Gastrocnemius medialis (tissue), 4 donors: Measurements from ENCODE around the gene FBXO48. TPM values are rescaled to one million over a fixed set of nuclear protein-coding genes. Genes with fewer than 3 reads are reported as not detected.

ENCODE experiments used
- ATAC-seq, 2 donors: fragments of 150-250 bp; one replicate each; pipeline ENCODE4 v1.9.1; 2016
- DNase-seq, 2 donors: peaks; one replicate each; pipeline ENCODE4 v3.0.0-alpha.2; 2019
- H3K27ac ChIP-seq, 4 donors: fragments of 200-600 bp; sonication (generic); 1 replicate in 1 of 4; 2 replicates in 3 of 4; pipeline ENCODE4 v1.5.1; 2016 to 2018; ENCODE audit warnings: mild to moderate bottlenecking in 2 of 4, moderate library complexity in 1 of 4
- H3K27me3 ChIP-seq, 3 donors: fragments of 200-600 bp; sonication (generic) in 2 of 3; 1 replicate in 1 of 3; 2 replicates in 2 of 3; pipeline versions ENCODE4 v1.5.1 to v1.6.0; 2016 to 2019; ENCODE audit warnings: mild to moderate bottlenecking in 1 of 3, moderate library complexity in 1 of 3
- H3K36me3 ChIP-seq, 2 donors: fragments of 200-600 bp; sonication (generic) in 1 of 2; one replicate each; pipeline ENCODE4 v1.5.1; 2017 to 2018
- H3K4me1 ChIP-seq, 2 donors: fragments of 200-600 bp; sonication (generic) in 1 of 2; one replicate each; pipeline ENCODE4 v1.5.1; 2016 to 2017; ENCODE audit warnings: mild to moderate bottlenecking in 2 of 2
- H3K4me3 ChIP-seq, 4 donors: fragments of 200-600 bp; sonication (generic) in 3 of 4; 1 replicate in 1 of 4; 2 replicates in 3 of 4; pipeline ENCODE4 v1.5.1; 2016 to 2019; ENCODE audit warnings: mild to moderate bottlenecking in 2 of 4
- H3K9me3 ChIP-seq, 3 donors: fragments of 200-600 bp; sonication (generic) in 2 of 3; 1 replicate in 1 of 3; 2 replicates in 2 of 3; pipeline ENCODE4 v1.5.1; 2016 to 2019
- CTCF ChIP-seq, 5 experiments: fragments of 450-650 bp in 3 of 5; fragments of 200-600 bp in 2 of 5; sonication (generic) in 2 of 5; IDR thresholded peaks in 4 of 5; conservative IDR thresholded peaks in 1 of 5; 1 replicate in 4 of 5; 2 replicates in 1 of 5; pipeline ENCODE4 v1.5.1; 2016 to 2019; ENCODE audit warnings: antibody characterized with exemption in 5 of 5, mild to moderate bottlenecking in 3 of 5, moderate library complexity in 3 of 5
- POLR2A ChIP-seq, 2 donors: fragments of 450-650 bp; IDR thresholded peaks; one replicate each; pipeline ENCODE4 v1.6.1; 2017; ENCODE audit warnings: antibody characterized with exemption in 2 of 2, mild to moderate bottlenecking in 2 of 2, moderate library complexity in 2 of 2
- in situ Hi-C, 4 donors: fragments of 200-750 bp; cut with MboI; loops; one replicate each; pipeline versions ENCODE4 v1.15.0 to v1.8.0; 2017; ENCODE audit warnings: low sequenced_read_pairs in 4 of 4
- intact Hi-C: fragments of 100-400 bp; cut with DNase I; formaldehyde crosslinking; loops from one replicate; pipeline ENCODE4 v1.15.1; 2023; ENCODE audit warnings: low total_unique reads
- total RNA-seq, 4 donors: library from RNA; depleted of rRNA; stranded (reverse); fragments of >200 nt; gene quantifications; one replicate each; pipeline versions ENCODE4 v1.1.0 to v1.2.3, GENCODE V29; 2016

Gene FBXO48
- total RNA-seq, 4 donors from 2014 or later: 1.1 to 1.9 (median 1.5) TPM

GRCh38 chr2:68475110-68475509 is 8.0 kb upstream of the FBXO48 start:
- Histone ChIP-seq H3K27ac (no peak overlapping the region), H3K4me3 (no peak overlapping the region), H3K9me3 (no peaks in the 10 kb centered on the region), H3K36me3 (no peaks in the 10 kb centered on the region), H3K27me3 (no peaks in the 10 kb centered on the region), H3K4me1 (peaks cover 0 to under 1% of the 10 kb centered on the region in 2 donors)
- no peak for TF ChIP-seq CTCF (IDR thresholded peaks at IDR 0.05 in 4 of 5, conservative IDR thresholded peaks at IDR 0.05 in 1 of 5)
- no peak for TF ChIP-seq POLR2A (IDR thresholded peaks at IDR 0.05)
- intact Hi-C loops: no loop called here
- in situ Hi-C loops: loop anchor here (10.0 to 25.0 kb wide), 3 partner anchors 237 to 450 kb away; no protein-coding TSS in a partner anchor
- ATAC-seq: no peak
- DNase-seq: no peak

GRCh38 chr2:68472796-68473414 is 5.8 kb upstream of the FBXO48 start:
- intact Hi-C loops (no loop called here), in situ Hi-C loops (loop anchor here in 1 of 4 donors (10.0 kb wide), 1 partner anchor 452 kb away; no protein-coding TSS in a partner anchor)
- H3K27me3 ChIP-seq: no peaks in the 10 kb centered on the region
- H3K4me1 ChIP-seq: peaks cover 9 to 13% of the 10 kb centered on the region in 2 donors
- H3K36me3 ChIP-seq: no peaks in the 10 kb centered on the region
- no peak overlapping the region for H3K27ac ChIP-seq
- H3K9me3 ChIP-seq: no peaks in the 10 kb centered on the region
- DNase-seq (no peak), ATAC-seq (no peak)
- TF ChIP-seq CTCF (IDR thresholded peaks at IDR 0.05 in 4 of 5, conservative IDR thresholded peaks at IDR 0.05 in 1 of 5) (no peak), POLR2A (IDR thresholded peaks at IDR 0.05) (no peak)
- H3K4me3 ChIP-seq: no peak overlapping the region

GRCh38 chr2:68471385-68471784 is 4.3 kb upstream of the FBXO48 start:
- Histone ChIP-seq H3K27me3 (no peaks in the 10 kb centered on the region), H3K9me3 (no peaks in the 10 kb centered on the region), H3K4me3 (no peak overlapping the region), H3K36me3 (no peaks in the 10 kb centered on the region), H3K4me1 (peaks cover 14 to 16% of the 10 kb centered on the region in 2 donors), H3K27ac (no peak overlapping the region)
- ATAC-seq (no peak), DNase-seq (no peak)
- in situ Hi-C loops: loop anchor here in 1 of 4 donors (10.0 kb wide), 1 partner anchor 453 kb away; no protein-coding TSS in a partner anchor
- intact Hi-C loops: no loop called here
- TF ChIP-seq CTCF (IDR thresholded peaks at IDR 0.05 in 4 of 5, conservative IDR thresholded peaks at IDR 0.05 in 1 of 5) (no peak), POLR2A (IDR thresholded peaks at IDR 0.05) (no peak)

GRCh38 chr2:68469935-68470334 is 2.8 kb upstream of the FBXO48 start:
- no peak for DNase-seq
- no peaks in the 10 kb centered on the region for H3K36me3 ChIP-seq
- no peaks in the 10 kb centered on the region for H3K9me3 ChIP-seq
- no peak overlapping the region for H3K4me3 ChIP-seq
- no peak for ATAC-seq
- peaks cover 20 to 21% of the 10 kb centered on the region in 2 donors for H3K4me1 ChIP-seq
- intact Hi-C loops: loop anchor here (10.0 kb wide), 2 partner anchors 125 to 835 kb away; no protein-coding TSS in a partner anchor
- H3K27me3 ChIP-seq: no peaks in the 10 kb centered on the region
- H3K27ac ChIP-seq: no peak overlapping the region
- TF ChIP-seq POLR2A (IDR thresholded peaks at IDR 0.05) (no peak), CTCF (IDR thresholded peaks at IDR 0.05 in 4 of 5, conservative IDR thresholded peaks at IDR 0.05 in 1 of 5) (no peak)
- in situ Hi-C loops: loop anchor here in 1 of 4 donors (10.0 kb wide), 1 partner anchor 455 kb away; no protein-coding TSS in a partner anchor
